PC-9 (cell line): Measurements from ENCODE around the gene RET. TPM values are rescaled to one million over a fixed set of nuclear protein-coding genes. Genes with fewer than 3 reads are reported as not detected.

ENCODE experiments used
- BruUV-seq: library from RNA; stranded (reverse); fragments of 400-500 nt; replicated peaks from 2 replicates; lab custom pipeline; 2021; lab: Mats Ljungman, UMichigan
- CTCF ChIA-PET: fragments of 300-600 bp; sonication (Branson Sonifier 250); formaldehyde crosslinking; loops from one replicate; lab custom pipeline; 2022; ENCODE audit warnings: antibody characterized with exemption; lab: Charles Lee
- POLR2A ChIA-PET: fragments of 300-600 bp; sonication (Branson Sonifier 250); formaldehyde crosslinking; loops from one replicate; lab custom pipeline; 2022; ENCODE audit warnings: antibody characterized with exemption; ENCODE audit not compliant: unreplicated experiment; lab: Charles Lee
- DNase-seq, 2 experiments: peaks; one replicate each; pipeline versions ENCODE4 v3.0.0 to v3.0.0-alpha.2; 2015 to 2022; ENCODE audit warnings: mixed read lengths in 1 of 2
- H2AFZ ChIP-seq: fragments of 200-600 bp; sonication (generic); 2 replicates; pipeline ENCODE4 v1.8.1; 2017; ENCODE audit warnings: antibody characterized with exemption
- H3F3A ChIP-seq: fragments of 200-600 bp; sonication (generic); 2 replicates; pipeline ENCODE4 v1.8.1; 2017; ENCODE audit warnings: antibody characterized with exemption, mild to moderate bottlenecking, low read depth; ENCODE audit not compliant: insufficient read depth
- H3K27ac ChIP-seq: fragments of 200-600 bp; sonication (generic); 2 replicates; pipeline ENCODE4 v1.6.1; 2016; ENCODE audit warnings: mixed run types
- H3K27me3 ChIP-seq: fragments of 200-600 bp; sonication (generic); 2 replicates; pipeline ENCODE4 v1.6.1; 2016; ENCODE audit warnings: low read depth, mixed run types; ENCODE audit not compliant: insufficient read depth
- H3K36me3 ChIP-seq: fragments of 200-600 bp; sonication (generic); 2 replicates; pipeline ENCODE4 v1.6.1; 2016; ENCODE audit warnings: low read depth, mixed run types
- H3K4me1 ChIP-seq: fragments of 200-600 bp; sonication (generic); replicated peaks from 2 replicates; pipeline ENCODE4 v1.6.1; 2016; ENCODE audit warnings: mixed run types; ENCODE audit not compliant: insufficient read depth
- H3K4me2 ChIP-seq: fragments of 200-600 bp; sonication (generic); 2 replicates; pipeline ENCODE4 v1.6.1; 2017; ENCODE audit warnings: mixed run types
- H3K4me3 ChIP-seq: fragments of 200-600 bp; sonication (generic); 2 replicates; pipeline ENCODE4 v1.6.1; 2016; ENCODE audit warnings: mixed run types
- H3K79me2 ChIP-seq: fragments of 200-600 bp; sonication (generic); 2 replicates; pipeline ENCODE4 v1.6.1; 2017; ENCODE audit warnings: low read depth, mixed run types
- H3K9me2 ChIP-seq: fragments of 200-600 bp; sonication (generic); 2 replicates; pipeline ENCODE4 v1.8.1; 2017; ENCODE audit warnings: mild to moderate bottlenecking; ENCODE audit not compliant: insufficient read depth
- H3K9me3 ChIP-seq: fragments of 200-600 bp; sonication (generic); 2 replicates; pipeline ENCODE4 v1.8.1; 2016; ENCODE audit warnings: low read depth; ENCODE audit not compliant: insufficient read depth
- H4K20me1 ChIP-seq: fragments of 200-600 bp; sonication (generic); 2 replicates; pipeline ENCODE4 v1.8.1; 2017; ENCODE audit not compliant: insufficient read depth
- CTCF ChIP-seq: fragments of 200-600 bp; sonication (generic); conservative IDR thresholded peaks from 2 replicates; pipeline ENCODE4 v1.6.1; 2017; ENCODE audit warnings: mixed run types, antibody characterized with exemption, mild to moderate bottlenecking, moderate library complexity
- EZH2 ChIP-seq: fragments of 200-600 bp; sonication (generic); IDR thresholded peaks from 2 replicates; pipeline ENCODE4 v1.8.0; 2017; ENCODE audit warnings: antibody characterized with exemption, low read depth
- intact Hi-C: fragments of 100-400 bp; cut with micrococcal nuclease; formaldehyde crosslinking; loops from one replicate; pipeline ENCODE4 v1.10.0; 2022; ENCODE audit not compliant: unreplicated experiment
- total RNA-seq: library from RNA; stranded (reverse); gene quantifications from 2 replicates; pipeline ENCODE4 v1.2.3, GENCODE V29; 2021

Gene RET
- total RNA-seq, 1 experiment from 2014 or later, result not detected

GRCh38 chr10:43062402-43063160, 14.3 kb upstream of the RET start:
- no peak for TF ChIP-seq CTCF
- no peak for TF ChIP-seq EZH2
- no peak overlapping the region; the same call in 1 of the 2 replicates for H2AFZ ChIP-seq
- no peaks in the 10 kb centered on the region for H4K20me1 ChIP-seq
- BruUV-seq, result no TSS peak
- POLR2A ChIA-PET, result no interaction called here
- no peaks in the 10 kb centered on the region for H3K79me2 ChIP-seq
- H3K4me1 ChIP-seq, result no peaks in the 10 kb centered on the region
- no peaks in the 10 kb centered on the region for H3F3A ChIP-seq
- H3K4me3 ChIP-seq, result no peak overlapping the region
- no peak overlapping the region for H3K4me2 ChIP-seq
- H3K27me3 ChIP-seq, result 0 out of 2 replicates have a peak, but pooled peaks cover 15% of the 10 kb centered on the region
- no peak for DNase-seq
- H3K9me2 ChIP-seq, result no peaks in the 10 kb centered on the region
- CTCF ChIA-PET, result no interaction called here
- intact Hi-C loops, result no loop called here
- H3K9me3 ChIP-seq, result no peaks in the 10 kb centered on the region
- H3K36me3 ChIP-seq, result no peaks in the 10 kb centered on the region
- no peak overlapping the region for H3K27ac ChIP-seq

GRCh38 chr10:43064331-43065075, 12.4 kb upstream of the RET start:
- Histone ChIP-seq H3K27me3 (0 out of 2 replicates have a peak, but pooled peaks cover 5% of the 10 kb centered on the region), H3K27ac (no peak overlapping the region), H3K4me1 (no peaks in the 10 kb centered on the region), H3K79me2 (no peaks in the 10 kb centered on the region), H3K36me3 (no peaks in the 10 kb centered on the region), H3F3A (no peaks in the 10 kb centered on the region), H3K9me2 (no peaks in the 10 kb centered on the region), H2AFZ (no peak overlapping the region), H3K4me2 (no peak overlapping the region), H3K9me3 (no peaks in the 10 kb centered on the region), H3K4me3 (no peak overlapping the region), H4K20me1 (no peaks in the 10 kb centered on the region)
- ChIA-PET POLR2A (no interaction called here), CTCF (no interaction called here)
- DNase-seq, result no peak
- TF ChIP-seq EZH2, result no peak
- no peak for TF ChIP-seq CTCF
- BruUV-seq, result no TSS peak
- intact Hi-C loops, result no loop called here

GRCh38 chr10:43065234-43065633, 11.6 kb upstream of the RET start:
- ChIA-PET POLR2A (no interaction called here), CTCF (no interaction called here)
- Histone ChIP-seq H3F3A (no peaks in the 10 kb centered on the region), H2AFZ (no peak overlapping the region), H3K4me1 (no peaks in the 10 kb centered on the region), H3K27me3 (no peaks in the 10 kb centered on the region), H4K20me1 (no peaks in the 10 kb centered on the region), H3K9me2 (no peaks in the 10 kb centered on the region), H3K79me2 (no peaks in the 10 kb centered on the region), H3K36me3 (no peaks in the 10 kb centered on the region), H3K4me3 (no peak overlapping the region), H3K9me3 (no peaks in the 10 kb centered on the region), H3K4me2 (no peak overlapping the region), H3K27ac (no peak overlapping the region)
- BruUV-seq, result no TSS peak
- TF ChIP-seq EZH2, result no peak
- no peak for TF ChIP-seq CTCF
- intact Hi-C loops, result no loop called here
- DNase-seq, result no peak
